GM12874 (cell line): ENCODE measurements around the gene GAGE12J.

Experiments
- TF ChIP-seq, protein P1 (sequence below): IDR thresholded peaks from 2 replicates; pipeline ENCODE4 v1.5.1; 2011; ENCODE audit warnings: low read depth, mild to moderate bottlenecking, control low read depth, low read length, moderate library complexity; ENCODE audit not compliant: insufficient read depth

Gene GAGE12J

DNA sequence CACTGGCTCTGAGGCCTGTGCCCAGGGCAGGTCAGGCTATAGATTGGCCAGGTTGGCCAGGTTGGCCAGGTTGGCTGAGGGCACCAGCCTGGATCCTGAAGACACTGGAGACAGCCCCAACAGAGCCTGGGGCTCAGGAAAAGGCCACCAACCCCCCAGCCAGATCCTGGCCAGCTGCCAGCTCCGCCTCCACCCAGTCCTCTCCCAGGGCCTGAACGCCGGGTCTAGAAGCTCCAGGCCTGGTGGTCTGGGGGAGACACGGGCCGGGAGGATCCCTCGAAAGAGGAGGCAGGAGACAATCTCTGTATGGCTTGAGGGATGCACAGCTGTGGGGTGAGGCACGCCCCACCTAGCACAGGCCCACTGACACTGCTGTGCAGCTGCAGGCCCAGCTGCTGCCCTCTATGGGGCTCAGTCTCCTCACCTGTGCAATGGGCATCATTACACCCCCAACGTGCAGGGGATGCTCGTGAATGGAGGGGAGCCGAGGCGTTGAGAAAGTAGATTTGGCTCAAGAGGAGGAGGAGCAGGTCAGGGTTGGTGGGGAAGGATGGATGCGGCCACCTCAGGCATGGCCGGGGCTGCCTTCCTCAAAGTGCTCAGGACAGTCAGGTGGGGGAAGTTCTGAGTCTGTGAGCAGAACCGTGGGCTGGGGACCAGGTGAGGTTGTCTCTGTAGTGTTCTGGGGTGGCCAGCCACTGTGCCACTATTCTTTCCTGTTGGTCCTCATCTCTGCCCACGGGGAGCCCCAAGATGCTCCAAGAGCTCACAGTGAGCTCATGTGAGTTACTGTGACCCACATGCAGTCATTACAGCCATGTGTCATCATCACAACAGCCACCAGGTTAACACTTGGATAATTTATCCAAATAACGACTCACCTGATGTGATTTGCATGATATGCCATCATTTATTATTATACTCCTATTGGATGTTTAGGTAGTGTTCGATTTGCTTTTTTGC, 29.2 kb upstream of the GAGE12J start:
- TF ChIP-seq, protein P1, sequence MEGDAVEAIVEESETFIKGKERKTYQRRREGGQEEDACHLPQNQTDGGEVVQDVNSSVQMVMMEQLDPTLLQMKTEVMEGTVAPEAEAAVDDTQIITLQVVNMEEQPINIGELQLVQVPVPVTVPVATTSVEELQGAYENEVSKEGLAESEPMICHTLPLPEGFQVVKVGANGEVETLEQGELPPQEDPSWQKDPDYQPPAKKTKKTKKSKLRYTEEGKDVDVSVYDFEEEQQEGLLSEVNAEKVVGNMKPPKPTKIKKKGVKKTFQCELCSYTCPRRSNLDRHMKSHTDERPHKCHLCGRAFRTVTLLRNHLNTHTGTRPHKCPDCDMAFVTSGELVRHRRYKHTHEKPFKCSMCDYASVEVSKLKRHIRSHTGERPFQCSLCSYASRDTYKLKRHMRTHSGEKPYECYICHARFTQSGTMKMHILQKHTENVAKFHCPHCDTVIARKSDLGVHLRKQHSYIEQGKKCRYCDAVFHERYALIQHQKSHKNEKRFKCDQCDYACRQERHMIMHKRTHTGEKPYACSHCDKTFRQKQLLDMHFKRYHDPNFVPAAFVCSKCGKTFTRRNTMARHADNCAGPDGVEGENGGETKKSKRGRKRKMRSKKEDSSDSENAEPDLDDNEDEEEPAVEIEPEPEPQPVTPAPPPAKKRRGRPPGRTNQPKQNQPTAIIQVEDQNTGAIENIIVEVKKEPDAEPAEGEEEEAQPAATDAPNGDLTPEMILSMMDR: no peak

DNA sequence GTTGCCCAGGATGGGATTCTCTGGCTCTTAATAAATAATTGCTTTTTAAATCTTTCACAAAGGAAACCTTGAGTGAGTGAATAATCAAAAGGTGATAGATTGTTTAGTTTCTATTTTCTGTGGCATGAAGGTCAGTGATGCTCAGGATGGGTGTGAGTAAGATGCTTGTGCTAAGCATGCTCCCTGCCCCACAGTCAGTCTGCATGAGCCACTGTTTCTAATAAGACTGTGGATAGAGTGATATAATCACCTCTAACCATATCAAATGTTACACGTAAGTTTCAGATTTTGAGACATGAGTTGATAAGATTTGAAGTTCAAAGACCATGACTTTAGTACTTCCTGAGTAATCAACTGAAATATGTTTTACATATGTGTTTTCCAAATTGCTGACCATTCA, 21.1 kb upstream of the GAGE12J start:
- TF ChIP-seq, protein P1: no peak

DNA sequence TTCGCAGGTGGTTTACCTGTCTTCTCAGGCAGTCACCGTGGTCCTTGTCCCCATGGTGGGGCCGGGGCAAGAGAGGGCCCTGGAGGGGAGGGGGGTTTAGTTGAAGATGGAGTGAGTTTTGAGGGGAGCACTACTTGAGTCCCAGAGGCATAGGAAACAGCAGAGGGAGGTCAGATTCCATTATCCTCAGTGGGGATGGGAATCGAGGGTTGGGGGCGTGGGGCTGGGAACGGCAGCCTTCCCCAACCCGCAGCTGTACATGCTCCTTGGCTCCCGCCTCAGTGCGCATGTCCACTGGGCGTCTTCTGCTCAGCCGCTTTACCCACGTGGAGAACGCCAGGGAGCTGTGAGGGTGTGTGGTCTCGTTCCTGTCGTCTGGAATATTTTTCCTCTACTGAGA, 18.5 kb upstream of the GAGE12J start, which contains the start of gene GAGE10:
Gene GAGE10 (plus strand): TSS at position 301 of the 400 bp plus-strand sequence. CDS start 1,214 bp downstream, outside the sequence.
- TF ChIP-seq, protein P1: no peak

DNA sequence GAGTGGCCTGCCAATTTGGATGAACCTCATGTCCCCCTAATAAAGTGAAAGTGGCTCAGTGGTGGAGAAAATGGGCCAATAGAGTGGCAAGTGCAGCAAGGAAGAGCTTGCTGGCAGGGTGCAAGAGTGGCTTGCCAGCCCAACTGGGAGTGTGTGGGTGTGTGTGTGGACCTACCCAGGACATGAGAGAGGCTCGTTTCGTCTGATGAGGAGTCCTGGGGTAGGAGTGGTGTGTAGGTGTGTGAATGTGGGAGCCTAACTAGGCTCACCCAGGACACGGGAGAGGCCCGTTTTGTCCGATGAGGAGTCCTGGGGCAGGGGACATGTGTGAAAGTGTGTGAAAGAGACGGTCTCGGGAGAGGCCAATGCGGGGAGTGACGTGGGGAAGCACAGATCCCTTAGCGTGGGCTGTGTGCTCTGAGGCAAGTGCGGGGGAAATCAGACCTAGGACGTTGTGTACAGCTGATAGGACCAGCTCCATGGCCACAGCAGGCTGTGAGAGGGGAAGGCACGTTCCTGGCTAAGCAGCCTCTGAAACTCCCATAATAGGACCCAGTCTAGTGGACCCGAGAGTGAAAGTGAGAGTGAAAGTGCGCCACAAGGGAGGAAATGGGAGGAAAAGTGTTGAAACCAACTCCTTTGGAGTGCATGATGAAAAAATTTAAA, 13.1 kb upstream of the GAGE12J start:
- TF ChIP-seq, protein P1: no peak

DNA sequence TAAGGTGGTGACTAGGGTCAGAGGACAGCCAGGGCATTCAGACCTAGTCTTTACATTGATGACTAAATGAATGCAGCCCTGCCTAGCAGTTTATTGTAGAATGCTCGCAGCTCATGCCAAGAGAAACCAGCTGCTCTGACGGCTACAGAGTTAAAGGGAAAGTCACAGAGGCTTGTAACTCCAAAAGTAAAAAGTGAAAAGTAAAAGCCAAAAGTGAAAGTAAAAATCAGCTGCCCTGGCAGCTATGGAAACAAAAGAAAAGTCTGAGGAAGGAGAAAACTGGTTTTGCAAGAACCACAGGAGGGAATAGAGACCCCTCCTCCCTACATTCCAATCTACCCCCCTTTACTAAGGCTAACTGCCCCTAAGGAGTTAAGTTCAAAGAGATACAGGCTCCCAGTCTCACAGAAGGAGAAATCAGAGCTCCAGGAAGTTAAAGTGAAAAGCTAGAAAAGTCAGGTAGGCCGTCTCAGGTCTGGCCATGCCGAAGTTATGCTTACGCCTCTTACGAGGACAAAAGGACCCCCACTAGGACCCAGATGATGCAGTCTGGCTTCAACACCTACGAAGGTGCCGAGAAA, 12.3 kb upstream of the GAGE12J start:
- TF ChIP-seq, protein P1: no peak

DNA sequence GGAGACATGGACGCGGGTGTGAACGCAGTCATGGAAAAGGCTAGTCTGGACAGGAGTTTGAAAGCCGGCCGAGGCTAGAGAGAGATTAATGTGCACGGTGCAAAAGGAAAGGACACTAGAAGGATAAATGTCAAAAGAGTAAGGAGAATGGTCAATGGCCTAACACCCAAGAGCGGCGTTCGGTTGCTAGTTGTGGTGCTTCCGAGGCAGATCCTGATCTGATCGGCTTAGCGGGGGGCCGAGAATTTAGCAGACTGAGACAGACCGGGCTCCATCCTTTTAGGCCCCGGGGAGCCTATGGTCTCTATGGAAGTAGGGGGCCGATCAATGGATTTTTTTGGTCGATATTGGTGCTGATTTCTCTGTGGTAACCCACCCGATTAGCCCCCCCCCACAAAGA, 11.5 kb upstream of the GAGE12J start:
- TF ChIP-seq, protein P1: no peak

DNA sequence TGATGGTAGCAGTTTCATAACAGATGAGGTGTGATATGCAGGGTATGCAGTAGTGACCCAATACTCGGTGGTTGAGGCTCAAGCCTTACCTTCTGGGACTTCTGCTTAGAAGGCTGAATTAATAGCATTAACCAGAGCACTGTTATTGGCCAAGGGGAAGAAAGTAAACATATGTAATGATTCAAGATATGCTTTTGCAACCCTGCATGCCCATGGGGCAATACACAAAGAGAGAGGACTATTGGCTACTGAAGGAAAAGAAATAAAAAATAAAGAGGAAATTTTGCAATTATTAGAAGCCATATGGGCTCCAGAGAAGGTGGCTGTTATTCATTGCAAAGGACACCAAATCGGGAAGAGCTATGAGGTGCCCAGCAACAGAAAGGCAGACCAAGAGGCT, 9.7 kb upstream of the GAGE12J start:
- TF ChIP-seq, protein P1: no peak
